ENCODE data around the gene SPDYE1.

Gene SPDYE1

DNA sequence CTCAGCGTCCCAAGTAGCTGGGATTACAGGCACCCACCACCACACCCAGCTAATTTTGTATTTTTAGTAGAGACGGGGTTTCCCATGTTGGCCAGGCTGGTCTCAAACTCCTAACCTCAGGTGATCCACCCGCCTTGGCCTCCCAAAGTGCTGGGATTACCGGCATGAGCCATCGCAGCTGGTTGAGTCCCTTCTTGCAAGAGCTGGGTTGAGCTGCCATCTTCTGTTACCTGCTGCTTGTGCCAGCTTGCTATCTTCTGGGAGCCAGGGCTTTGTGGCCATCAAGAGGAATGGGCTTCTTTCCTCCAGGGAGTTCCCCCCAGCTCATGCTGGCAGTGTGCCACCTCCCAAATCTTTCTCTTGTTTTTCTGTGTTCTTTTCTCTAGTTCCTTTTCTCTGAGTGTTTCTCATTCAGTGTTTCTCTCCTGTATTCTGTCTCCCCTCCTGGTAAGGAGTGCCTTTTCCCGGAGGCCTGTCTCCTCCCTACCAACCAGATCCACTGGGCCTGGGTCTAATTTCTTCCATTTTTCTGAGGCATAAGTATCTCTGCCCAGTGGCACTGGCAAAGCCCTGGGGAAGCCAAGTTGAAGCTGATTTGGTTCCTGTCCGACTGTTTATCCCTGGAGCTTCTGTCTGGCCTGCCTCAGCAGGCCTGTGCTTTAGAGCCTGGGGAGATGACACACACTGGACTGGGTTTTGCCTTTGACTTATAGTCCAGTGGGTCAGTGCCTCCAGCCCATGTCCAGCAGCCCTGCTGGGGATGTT is 50.5 kb downstream of the SPDYE1 start:
- no peak overlapping the region for H3K4me3 ChIP-seq (ENCODE audit: low read depth, low read length)
- DNase-seq (ENCODE audit: low read depth), result no peak
- TF ChIP-seq, protein P1, sequence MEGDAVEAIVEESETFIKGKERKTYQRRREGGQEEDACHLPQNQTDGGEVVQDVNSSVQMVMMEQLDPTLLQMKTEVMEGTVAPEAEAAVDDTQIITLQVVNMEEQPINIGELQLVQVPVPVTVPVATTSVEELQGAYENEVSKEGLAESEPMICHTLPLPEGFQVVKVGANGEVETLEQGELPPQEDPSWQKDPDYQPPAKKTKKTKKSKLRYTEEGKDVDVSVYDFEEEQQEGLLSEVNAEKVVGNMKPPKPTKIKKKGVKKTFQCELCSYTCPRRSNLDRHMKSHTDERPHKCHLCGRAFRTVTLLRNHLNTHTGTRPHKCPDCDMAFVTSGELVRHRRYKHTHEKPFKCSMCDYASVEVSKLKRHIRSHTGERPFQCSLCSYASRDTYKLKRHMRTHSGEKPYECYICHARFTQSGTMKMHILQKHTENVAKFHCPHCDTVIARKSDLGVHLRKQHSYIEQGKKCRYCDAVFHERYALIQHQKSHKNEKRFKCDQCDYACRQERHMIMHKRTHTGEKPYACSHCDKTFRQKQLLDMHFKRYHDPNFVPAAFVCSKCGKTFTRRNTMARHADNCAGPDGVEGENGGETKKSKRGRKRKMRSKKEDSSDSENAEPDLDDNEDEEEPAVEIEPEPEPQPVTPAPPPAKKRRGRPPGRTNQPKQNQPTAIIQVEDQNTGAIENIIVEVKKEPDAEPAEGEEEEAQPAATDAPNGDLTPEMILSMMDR (IDR thresholded peaks at IDR 0.05; ENCODE audit: low read depth, low read length, missing control alignments), result no peak

GRCh38 chr7:44050121-44050914 is 52.6 kb downstream of the SPDYE1 start:
- TF ChIP-seq, protein P1 (IDR thresholded peaks at IDR 0.05; ENCODE audit: low read depth, low read length, missing control alignments), result no peak
- H3K4me3 ChIP-seq (ENCODE audit: low read depth, low read length), result no peak overlapping the region
- DNase-seq (ENCODE audit: low read depth), result no peak

DNA sequence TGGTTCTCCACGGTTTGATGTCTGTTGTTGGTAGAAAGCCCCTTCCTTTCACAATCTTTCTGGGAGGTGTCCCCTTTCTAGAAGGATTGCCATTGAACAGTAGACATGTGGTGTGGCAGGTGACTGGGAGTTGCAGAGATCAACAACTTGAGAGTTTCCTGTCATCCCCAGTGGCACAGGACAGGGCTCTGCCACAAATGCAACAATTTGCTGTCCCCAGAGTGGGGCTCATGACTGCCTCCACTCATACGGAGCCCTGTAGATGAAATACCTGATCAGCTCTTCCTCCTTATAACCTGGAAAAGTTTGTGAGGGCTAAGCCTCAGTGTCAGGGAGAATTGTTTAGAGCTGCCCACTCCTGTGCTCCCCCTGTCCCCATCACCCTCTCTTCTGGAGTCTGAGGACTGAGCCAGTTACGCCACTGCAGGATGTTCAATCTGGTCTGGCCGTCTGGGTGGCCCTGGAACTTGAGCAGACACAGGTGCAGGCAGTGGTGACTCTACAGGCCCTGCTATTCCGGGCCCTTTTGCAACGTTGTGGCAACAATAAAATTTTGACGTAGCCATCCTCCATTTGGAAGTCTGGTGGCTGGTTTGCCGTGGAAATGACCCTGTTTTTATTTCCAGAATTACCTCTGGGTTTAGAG is 53.3 kb downstream of the SPDYE1 start:
- TF ChIP-seq, protein P1 (IDR thresholded peaks at IDR 0.05; ENCODE audit: low read depth, low read length, missing control alignments), result no peak
- H3K4me3 ChIP-seq (ENCODE audit: low read depth, low read length), result no peak overlapping the region
- DNase-seq (ENCODE audit: low read depth), result no peak

DNA sequence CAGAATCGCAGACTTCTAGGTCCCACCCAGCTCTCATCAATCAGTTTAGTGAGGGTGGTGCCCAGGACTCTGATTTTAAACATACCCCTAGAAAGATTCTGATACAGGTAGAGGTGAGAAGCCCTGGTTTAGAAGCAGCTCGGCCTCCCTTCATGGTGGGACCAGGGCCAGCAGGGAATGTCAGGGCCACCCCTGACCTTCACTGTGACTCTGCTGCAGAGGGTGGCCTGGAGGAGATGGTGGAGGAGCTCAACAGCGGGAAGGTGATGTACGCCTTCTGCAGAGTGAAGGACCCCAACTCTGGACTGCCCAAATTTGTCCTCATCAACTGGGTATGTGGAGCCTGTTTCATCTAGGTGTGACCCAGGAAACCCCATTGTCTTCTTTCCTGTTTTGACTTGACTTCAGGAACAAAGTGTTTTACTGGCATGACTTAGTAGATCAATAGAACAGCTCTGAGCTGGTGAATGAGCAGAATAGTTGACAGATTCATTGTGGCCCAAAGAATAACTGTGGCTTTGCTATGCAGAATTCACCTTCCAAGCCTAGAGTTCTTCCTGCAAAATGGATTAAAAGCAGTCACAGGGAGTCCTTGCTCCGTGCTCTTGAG is 54.0 kb downstream of the SPDYE1 start:
- TF ChIP-seq, protein P1 (IDR thresholded peaks at IDR 0.05; ENCODE audit: low read depth, low read length, missing control alignments), result no peak
- no peak overlapping the region for H3K4me3 ChIP-seq (ENCODE audit: low read depth, low read length)
- no peak for DNase-seq (ENCODE audit: low read depth)

DNA sequence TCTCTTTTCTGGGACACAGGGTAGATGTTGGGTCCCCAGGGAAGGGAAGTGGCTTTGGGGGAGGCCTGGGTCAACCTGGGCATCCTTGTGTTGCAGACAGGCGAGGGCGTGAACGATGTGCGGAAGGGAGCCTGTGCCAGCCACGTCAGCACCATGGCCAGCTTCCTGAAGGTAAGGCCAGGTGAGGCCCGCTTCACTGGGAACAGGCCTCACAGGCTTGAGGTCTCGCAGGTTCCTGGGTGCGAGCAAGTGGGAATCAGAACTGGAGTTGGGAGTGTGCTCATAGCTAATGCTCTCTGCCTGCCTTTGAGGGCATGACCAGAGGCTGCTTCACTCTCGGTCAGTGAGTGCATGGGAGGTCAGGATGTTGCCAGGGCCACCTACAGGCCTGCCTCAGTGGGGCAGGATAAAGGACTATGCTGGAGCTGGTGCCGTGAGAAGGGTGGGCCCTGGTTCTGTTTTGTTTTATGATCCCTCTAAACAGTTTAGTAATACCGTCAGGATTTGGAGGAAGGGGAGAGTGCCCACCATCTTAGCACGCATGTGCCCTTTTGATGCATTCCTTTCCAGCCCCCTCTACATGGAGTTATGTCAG is 55.2 kb downstream of the SPDYE1 start:
- TF ChIP-seq, protein P1 (IDR thresholded peaks at IDR 0.05; ENCODE audit: low read depth, low read length, missing control alignments), result no peak
- no peak for DNase-seq (ENCODE audit: low read depth)
- H3K4me3 ChIP-seq (ENCODE audit: low read depth, low read length), result no peak overlapping the region

DNA sequence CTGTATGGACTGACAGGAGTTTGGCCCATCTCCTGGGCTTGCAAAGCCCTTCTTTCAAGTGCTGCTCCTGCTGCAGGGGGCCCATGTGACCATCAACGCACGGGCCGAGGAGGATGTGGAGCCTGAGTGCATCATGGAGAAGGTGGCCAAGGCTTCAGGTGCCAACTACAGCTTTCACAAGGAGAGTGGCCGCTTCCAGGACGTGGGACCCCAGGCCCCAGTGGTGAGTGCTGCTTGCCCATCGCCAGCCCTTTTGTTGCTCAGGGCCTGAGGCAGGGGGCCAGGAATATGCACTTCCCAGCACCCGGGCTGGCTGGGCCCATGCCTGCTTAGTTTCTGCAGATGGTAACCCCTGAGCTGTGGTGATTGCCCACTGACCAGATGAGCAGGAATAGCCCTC is 59.0 kb downstream of the SPDYE1 start:
- TF ChIP-seq, protein P1 (IDR thresholded peaks at IDR 0.05; ENCODE audit: low read depth, low read length, missing control alignments), result no peak
- no peak overlapping the region for H3K4me3 ChIP-seq (ENCODE audit: low read depth, low read length)
- no peak for DNase-seq (ENCODE audit: low read depth)
